Activated CD4-positive, alpha-beta T cell treated with anti-CD3 and anti-CD28 coated beads, Interleukin-2, amount 50 U/mL, for 4 hours (primary cell): Measurements from ENCODE around the gene LMBRD1.
A peak's percentile ranks its signal among the peaks of the same experiment; 100 is the strongest.
"Not testable (repeated sequence)": the region's sequence is repeated elsewhere in the genome, so short reads cannot be mapped to it uniquely, and the experiment has no call there.

Experiments
- DNase-seq, 2 experiments: peaks; one replicate each; pipeline ENCODE4 v3.0.0-alpha.2; 2020

LMBRD1 gene

DNA sequence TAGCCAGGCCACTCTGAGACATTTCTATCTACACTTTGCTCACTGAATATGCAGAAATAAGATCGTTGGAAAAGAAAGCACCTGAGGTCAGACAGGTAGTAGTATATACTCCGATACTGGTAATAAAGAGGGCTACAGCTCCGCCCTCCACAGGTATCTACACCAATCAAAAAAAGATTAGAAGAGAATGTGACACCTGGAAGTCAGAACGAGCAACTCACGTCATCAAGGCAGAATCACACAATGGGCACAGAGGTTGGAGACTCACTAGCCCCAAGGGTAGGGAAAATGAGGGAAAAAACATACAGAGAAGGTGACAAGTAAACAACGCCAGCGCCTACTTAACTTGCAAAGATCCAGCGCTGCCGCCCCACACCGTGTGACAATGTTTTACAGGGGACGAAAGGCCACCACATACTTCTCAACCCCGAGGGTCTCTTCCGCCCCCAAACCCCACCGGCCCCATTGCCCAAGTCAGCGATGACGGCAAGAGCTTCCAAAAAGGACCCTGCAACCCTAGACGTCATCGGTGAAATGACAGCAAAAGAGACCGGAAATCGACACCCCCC is 653 bp downstream of the LMBRD1 start:
- DNase-seq: peak; percentile 28 to 39

DNA sequence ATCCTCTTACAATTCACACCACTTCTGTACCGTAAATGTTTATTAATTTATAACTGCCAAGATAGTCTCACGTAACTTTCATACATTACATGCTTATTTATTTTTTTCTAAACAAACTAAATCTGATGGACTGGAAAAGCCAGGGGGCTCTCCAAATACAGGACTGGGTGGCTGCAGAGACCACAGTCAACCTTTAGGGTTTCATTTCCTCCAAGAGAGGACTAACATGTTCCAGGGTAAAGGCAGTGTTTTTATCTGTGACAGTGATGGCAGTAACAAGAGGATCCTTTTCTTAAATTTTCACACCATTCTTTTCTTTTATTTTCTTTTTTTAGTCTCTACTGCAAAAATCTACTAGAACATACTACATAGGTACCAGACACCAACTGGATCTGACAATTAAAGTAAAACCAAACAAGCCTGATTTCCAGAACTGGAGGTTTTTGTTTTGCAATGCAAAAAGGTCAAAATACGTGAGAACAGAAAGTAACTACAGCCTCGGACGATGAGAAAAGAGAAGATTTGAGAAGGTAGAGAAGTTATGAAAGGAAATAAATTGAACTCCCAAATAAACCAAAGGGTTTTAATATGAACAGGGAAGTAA is 1.2 kb downstream of the LMBRD1 start:
- no peak for DNase-seq

DNA sequence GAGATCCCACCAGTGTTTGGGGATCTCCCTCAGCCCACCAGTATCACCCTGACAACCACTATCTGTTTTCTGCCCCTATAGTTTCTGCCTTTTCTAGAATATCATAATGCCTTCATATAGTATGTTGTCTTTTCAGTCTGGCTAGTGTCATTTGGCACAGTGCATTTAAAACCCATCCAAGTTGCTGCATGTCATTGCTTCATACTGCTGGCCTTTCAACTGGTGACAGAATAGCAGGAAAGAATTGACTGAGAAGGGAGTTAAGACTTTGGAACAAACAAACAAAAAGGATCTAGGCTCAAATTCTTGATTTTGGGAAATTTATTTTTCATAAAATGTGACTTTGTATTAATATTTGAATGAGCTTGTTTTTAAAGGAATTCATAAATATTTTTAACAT is 4.5 kb downstream of the LMBRD1 start:
- DNase-seq: no peak

- no peak for DNase-seq
Observed at GRCh38 chr6:69791065-69791471, 5.7 kb downstream of the LMBRD1 start.

DNA sequence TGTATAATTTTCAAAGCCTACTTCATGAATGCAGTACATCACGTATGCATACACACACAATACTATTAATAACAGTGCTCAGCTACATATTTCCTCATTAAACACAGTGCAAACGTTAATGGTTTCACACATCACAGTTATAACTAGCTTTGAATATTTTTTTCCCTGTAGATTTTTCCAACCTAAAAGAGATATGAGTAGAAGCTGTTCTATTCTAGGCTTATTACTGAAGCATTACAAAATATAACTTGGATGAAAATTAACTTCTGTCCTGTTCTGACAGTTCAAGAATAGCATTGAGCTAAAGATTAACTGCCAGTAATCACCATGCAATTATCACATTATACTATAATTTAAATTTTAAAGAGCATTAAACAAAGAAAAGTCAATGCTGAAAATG is 6.2 kb downstream of the LMBRD1 start:
- no peak for DNase-seq

GRCh38 chr6:69789578-69789977 is 7.2 kb downstream of the LMBRD1 start:
- no peak for DNase-seq

GRCh38 chr6:69787436-69787835 is 9.4 kb downstream of the LMBRD1 start:
- DNase-seq: not testable (repeated sequence)

GRCh38 chr6:69785697-69786096 is 11.1 kb downstream of the LMBRD1 start:
- DNase-seq: no peak

DNA sequence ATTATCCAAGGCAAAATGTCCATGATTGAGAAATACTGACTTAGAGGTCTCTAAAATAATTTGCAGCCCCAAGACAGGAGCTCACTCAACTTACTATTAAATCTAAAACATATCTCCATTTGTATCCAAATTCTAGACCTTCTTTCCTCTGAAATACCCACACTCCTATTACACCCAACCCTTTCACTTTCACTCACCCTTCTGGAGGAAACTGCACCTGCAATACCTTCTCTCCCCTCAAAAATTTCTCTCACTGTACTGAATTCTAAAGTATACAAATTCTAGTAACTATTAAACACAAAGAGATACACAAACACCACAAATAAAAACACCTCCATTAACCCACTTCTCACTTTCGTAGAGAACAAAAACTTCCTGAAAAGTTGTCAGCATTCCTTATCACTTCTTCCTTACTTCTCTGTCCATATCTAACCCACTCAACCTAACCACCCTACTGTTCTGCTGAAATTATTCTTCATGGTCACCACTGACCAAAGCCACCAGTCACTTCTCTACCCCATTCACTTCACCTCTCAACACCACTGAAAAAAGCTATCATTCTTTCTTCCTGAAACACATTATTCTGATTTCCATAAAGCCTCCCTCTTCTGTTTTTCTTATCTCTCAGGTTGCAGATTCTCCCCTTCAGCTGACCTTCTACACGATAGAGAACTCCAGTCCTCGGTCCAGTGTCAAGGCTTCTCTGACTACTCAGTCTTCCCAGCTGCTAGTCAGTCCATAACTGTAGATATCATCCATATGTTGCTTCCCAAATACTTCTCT is 12.0 kb downstream of the LMBRD1 start:
- no peak for DNase-seq

DNA sequence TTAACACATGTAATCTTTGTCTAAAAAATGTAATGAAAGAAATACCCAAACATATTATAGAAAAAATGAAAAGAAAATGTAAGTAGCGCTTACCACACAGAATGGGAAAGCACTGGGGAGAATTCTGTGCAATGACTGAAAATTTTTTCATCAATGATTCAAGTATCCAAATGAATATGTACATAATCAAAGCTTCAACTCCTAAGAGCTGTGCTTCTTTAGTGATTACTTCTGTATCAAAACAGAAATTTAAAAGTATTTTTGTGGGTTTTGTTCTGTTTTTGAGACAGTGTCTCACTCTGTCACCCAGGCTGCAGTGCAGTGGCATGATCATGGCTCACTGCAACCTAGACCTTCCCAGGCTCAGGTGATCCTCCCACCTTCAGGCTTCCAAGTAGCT is 13.7 kb downstream of the LMBRD1 start:
- DNase-seq: no peak

- no peak for DNase-seq
Observed at GRCh38 chr6:69780585-69781178, 16.1 kb downstream of the LMBRD1 start.

DNA sequence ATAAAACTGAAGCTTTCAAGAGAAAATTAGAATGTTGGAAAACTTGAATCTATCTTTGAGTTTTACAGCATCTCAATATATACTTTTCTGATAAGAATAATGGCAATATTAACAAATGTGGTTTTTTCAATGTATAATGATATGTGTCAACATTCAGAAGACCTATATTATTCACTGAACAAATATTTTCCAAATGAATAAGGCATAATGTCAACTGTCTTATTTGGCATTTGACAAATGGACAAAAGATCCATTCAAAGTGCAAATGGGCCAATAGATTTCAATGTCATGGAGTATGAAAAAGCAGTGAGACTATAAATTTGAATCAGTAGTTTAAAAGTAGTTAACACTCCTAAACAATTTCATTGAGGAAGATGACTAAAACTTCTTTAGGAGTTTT is 20.9 kb downstream of the LMBRD1 start:
- DNase-seq: no peak

- no peak for DNase-seq
Observed at GRCh38 chr6:69775585-69775849, 21.3 kb downstream of the LMBRD1 start.

- DNase-seq: no peak
Observed at GRCh38 chr6:69774740-69775584, 21.8 kb downstream of the LMBRD1 start.

- DNase-seq: no peak
Observed at GRCh38 chr6:69771158-69771906, 25.5 kb downstream of the LMBRD1 start.

- no peak for DNase-seq
Observed at GRCh38 chr6:69768664-69769063, 28.1 kb downstream of the LMBRD1 start.

GRCh38 chr6:69763763-69764162 is 33.0 kb downstream of the LMBRD1 start:
- no peak for DNase-seq

GRCh38 chr6:69761853-69762252 is 35.0 kb downstream of the LMBRD1 start:
- no peak for DNase-seq

GRCh38 chr6:69758214-69758613 is 38.6 kb downstream of the LMBRD1 start:
- DNase-seq: no peak

DNA sequence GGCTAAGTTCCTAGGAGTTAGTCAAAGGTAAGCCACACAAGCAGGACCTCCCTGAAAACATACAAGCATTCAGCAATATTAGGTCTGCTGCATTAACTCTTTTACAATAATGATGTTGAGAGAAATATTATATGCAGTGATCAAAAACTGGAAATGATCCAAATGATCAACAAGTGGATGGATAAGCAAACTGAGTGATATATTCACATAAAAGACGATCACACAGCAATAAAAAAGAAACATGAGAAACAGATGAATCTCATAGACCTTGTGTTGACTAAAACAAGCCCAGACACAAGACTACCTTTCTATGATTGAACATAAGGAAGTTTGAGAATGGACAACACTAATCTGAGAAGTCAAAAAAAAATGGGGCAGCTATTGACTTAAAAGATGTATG is 39.9 kb downstream of the LMBRD1 start:
- no peak for DNase-seq

- no peak for DNase-seq
Observed at GRCh38 chr6:69756366-69756765, 40.4 kb downstream of the LMBRD1 start.

- no peak for DNase-seq
Observed at GRCh38 chr6:69735027-69735426, 61.8 kb downstream of the LMBRD1 start.

- DNase-seq: no peak
Observed at GRCh38 chr6:69732640-69733039, 64.2 kb downstream of the LMBRD1 start.
